Smooth muscle cell of the brain vasculature (primary cell): ENCODE data around the gene COL21A1.
"Not testable (repeated sequence)": the region's sequence is repeated elsewhere in the genome, so short reads cannot be mapped to it uniquely, and the experiment has no call there.

ENCODE experiments used
- DNase-seq: peaks from one replicate; pipeline ENCODE4 v3.0.0-alpha.2; 2012; ENCODE audit warnings: low read depth, low spot score

The COL21A1 gene

GRCh38 chr6:56246881-56247653 lies at the start of gene COL21A1:
Gene COL21A1, minus strand, starts transcription at chr6:56247580. Its CDS starts 64,962 bp downstream, at chr6:56182618.
- no peak for DNase-seq

- no peak for DNase-seq
Observed at GRCh38 chr6:56293781-56294180, 46.4 kb upstream of the COL21A1 start.

DNA sequence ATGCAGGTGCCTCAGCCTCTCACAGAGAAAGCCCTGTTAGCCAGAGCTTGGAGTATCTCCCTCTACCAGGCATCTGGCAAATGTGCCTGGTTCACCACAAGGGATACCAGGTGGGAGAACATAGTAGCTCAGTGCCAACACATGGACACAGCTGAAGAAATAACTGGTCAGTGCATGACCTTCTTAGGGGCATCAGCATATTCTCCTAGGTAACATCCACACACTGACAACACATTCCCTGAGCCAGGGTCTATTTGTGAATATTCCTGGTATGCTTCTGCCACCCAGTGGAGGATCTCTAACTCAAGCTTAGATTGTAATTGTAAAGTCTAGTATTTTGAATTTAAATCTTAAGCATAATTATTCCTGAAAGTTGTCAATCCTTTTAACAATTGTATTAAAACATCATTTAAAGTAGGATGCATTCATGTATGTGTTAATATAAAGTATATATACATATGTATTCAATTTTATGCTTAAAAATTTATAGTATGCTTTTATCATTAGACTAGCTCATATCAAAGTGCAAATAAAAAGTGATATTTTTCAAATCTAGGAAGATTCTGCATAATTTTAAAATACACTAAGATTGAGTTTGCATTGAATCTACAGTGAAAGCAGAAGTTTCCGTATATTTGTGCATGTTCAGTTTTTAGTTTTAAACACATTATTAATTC lies 45.3 kb upstream of the COL21A1 start:
- DNase-seq = peak; percentile 63

DNA sequence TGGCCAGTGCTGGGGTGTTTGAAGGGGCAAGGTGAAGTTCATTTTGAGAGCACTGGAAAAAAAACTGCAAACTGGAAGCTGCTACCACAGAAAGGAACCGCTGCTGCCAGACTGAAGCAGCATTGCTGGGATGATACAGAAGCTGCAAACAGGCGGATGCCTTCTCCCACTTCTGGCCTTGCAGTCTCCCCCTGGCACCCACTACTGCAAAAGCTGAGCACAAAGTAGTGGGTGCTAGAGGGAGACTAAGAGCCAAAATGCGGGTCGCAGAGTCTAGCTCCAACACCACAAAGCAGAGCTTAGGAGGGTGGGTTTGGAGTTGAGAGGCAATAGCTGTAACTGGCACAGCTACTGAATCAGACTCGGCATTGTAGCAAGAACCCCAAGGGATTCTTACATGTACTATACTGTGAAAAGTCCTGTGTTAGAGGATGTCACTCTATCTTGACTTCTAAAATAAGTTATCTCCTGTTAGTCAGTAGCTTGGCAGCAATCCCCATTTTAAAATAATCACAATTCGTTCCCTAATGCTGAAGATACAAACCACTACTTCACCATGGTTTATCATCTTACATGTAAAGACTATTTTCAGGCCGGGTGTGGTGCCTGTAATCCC lies 44.0 kb upstream of the COL21A1 start:
- no peak for DNase-seq

DNA sequence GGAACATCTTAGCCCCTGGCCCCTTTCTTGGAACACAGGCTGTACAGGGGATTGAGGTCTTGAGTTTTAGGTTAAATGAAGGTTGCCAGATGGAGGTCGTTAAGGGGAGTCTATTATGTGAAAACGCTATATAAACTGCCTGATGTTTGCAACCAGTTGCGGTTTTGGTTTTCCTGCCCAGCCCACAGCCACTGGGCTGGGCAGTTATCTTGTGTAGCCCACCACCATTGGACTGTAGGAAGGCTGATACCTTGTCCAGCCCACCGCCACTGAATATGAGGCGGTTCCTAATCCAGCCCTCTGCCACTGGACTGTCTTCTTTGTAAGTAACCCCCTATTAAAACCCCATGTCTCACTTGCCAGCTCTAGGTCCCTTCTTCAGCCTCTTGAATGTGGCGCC lies 42.3 kb upstream of the COL21A1 start:
- no peak for DNase-seq

DNA sequence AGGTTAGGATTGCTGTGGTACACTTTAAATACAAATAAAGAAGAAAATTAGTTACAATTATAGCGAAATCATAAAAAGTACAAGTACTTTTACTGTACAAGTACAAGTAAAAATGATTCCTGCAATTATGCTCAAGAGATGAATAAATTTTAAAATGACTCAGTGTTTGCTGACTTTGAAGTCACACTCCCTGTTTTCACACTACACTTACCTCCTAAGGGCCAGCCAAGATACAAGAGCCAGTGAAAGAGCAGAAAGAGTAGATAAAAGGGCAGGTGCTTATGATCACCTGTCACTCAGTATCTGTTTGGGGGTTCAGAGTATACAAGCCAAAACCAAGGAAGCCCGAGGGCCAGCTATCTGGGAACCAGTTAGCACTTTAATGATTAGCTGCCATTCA lies 41.0 kb upstream of the COL21A1 start:
- no peak for DNase-seq

GRCh38 chr6:56282391-56282790 lies 35.0 kb upstream of the COL21A1 start:
- no peak for DNase-seq

- no peak for DNase-seq
Observed at GRCh38 chr6:56280126-56280525, 32.7 kb upstream of the COL21A1 start.

GRCh38 chr6:56279331-56280080 lies 32.1 kb upstream of the COL21A1 start:
- no peak for DNase-seq

DNA sequence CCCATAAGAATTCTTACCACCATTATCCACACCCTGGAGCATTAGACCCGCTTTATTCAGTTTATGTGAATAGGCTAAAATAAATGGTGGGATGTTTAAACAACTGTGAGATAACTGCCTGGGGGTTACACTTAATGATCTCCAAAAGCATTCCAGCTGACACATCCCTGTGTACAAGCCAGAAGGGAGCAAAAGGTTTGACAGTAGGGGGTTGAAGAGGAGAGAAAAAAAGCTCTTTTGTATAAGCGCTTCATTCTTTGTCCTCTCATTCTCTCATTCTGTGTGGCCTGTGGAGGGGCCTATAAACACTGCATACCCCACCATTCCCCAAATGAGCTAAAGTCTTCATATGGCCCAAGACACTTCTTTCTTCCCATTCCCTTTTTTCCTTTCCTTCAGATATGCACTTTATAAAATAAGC lies 30.8 kb upstream of the COL21A1 start:
- no peak for DNase-seq

DNA sequence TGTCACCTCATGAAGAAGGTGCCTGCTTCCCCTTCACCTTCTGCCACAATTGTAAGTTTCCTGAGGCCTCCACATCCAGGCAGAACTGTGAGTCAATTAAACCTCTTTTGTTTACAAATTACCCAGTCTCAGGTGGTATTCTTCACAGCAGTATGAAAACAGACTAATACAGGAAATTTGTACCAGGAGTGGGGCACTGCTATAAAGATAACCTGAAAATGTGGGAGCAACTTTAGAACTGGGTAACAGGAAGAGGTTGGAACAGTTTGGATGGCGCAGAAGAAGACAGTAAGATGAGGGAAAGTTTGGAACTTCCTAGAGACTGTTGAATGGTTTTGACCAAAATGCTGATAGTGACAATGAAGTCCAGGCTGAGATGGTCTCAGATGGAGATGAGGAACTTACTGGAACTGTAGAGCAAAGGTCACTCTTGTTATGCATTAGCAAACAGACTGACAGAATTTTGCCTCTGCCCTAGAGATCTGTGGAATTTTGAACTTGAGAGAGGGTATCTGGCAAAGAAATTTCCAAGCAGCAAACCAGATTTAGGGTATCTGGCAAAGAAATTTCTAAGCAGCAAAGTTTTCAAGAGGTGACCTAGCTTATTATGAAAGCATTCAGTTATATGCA lies 23.5 kb upstream of the COL21A1 start:
- DNase-seq = no peak

GRCh38 chr6:56268266-56268665 lies 20.9 kb upstream of the COL21A1 start:
- no peak for DNase-seq

DNA sequence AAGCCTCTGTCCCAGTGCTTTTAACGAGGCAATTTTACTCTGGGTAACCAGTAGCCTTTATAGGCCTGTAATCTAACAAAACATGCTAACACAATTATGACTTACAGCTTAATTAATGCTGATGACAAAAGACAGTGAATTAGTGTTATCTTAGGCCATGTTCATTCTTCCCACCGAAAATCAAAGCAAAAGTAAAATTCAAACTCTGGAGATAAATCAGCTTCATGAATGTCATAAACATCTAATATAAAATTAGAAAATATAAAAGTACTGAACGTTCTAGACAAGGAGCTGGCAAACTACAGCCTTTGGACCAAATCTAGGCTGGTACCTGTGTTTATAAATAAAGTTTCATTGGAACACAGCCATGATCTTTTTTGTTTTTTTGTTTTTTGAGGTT lies 18.6 kb upstream of the COL21A1 start:
- DNase-seq = no peak

- DNase-seq = no peak
Observed at GRCh38 chr6:56263596-56264315, 16.4 kb upstream of the COL21A1 start.

DNA sequence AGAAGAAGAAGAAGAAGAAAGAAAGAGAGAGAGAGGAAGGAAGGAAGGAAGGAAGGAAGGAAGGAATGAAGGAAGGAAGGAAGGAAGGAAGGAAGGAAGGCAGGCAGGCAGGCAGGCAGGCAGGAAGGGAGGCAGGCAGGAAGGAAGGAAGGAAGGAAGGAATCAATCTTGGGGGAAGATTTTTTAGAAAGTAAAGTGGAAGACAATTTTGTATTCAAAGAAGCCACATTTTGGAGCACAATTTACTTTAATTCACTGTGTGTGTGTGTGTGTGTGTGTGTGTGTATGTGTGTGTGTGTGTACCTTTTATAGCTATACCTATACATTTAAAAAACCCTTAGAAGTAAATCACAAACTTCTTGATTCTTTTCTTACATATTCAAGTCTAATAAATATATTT lies 13.2 kb upstream of the COL21A1 start:
- DNase-seq = not testable (repeated sequence)

DNA sequence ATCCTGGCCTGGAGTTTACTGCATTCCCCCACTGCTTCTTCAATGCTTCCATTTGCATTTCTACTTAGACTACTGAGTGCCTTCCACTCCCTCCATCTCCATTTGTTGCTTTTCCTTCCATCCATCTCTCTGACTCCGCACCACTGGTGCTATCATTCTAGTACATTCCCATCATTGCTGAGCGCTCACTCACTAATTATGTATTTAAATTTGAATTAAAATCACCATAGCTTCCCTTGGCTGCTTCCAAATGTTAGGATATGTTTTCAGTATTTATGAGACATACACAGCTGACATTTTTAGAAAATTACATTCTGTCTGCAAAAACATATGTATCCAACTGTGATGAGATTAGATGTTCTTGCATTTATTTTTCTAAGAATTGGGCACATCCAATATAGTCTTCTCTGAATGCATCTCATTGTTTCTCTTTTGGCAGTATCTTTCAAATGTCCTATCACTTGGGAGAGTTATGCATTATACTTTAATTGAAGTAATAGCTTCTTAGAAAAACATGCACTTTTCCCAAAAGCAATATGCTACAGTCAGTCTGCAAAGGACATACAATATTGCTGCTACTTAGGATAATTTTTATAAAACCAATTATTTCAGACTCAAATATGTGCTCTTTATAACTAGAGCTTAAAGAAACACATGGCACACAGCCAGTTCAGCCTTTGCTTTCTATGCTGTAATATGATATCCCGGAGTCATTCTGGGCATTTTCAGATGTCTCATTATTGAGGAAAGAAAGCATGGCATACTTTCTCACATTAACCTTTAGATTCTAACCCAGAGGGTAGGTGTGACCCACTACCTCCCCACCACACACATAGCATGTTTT lies 12.1 kb upstream of the COL21A1 start:
- DNase-seq = peak; percentile 53

DNA sequence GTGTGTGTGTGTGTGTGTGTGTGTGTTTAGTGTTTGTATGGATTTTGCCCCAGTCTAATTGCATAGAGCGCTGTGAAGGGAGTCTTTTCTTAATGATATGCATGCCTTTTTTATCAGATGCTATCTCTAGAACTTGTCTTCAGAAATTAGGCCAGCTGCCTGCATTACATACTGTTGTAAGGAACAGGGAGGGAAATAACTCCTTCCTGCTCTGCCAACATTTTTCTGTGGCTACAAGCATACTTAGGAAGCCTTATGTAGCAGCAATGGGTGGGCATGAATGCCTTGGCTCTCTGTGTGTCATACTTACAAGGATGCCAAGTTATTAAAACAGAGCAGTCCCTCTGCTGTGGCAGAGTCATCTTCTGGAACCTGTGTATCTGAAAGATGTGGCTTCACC lies 8.0 kb upstream of the COL21A1 start:
- DNase-seq = no peak

- DNase-seq = no peak
Observed at GRCh38 chr6:56250266-56250665, 2.9 kb upstream of the COL21A1 start.

DNA sequence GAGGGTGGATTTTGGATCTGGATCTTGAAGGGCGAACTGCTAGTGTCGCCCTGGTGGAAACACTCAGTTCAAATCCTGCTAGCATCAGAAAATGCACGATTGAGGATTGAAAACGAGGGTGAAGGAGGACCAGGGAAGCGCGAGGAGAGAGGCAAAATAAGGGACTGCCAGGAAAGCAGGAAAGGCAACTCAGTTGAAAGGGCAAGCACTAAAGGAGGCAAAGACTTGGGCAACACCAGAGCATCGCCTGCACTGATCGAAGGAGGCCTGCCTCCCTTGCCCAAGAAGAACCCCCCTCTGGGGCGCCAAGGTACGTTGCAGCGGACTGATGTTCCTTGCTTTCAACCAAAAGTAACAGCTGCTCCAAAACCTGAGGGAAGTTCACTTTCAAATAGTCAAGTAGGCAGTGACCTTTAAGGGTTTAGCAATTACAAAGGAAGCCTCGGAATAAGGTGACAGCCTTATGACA lies 308 bp upstream of the COL21A1 start:
- DNase-seq = no peak

DNA sequence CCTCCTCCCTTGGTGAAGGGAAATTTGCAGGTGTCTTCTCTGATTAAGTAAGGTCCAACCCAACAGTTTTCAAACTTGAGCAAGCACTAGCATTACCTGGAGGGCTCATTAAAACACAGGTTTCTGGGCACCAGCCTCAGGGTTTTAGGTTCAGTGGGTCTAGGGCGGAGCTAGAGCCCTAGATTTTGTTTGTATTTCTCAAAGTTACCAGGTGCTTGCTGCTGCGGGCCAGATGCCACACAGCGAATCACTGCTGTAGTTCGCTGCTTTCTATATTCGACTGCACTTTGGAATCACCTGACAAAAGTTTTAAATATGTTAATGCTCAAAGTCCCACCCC lies 869 bp downstream of the COL21A1 start:
- no peak for DNase-seq
